Urinary bladder (tissue), 4 donors: ENCODE measurements around the gene UIMC1. TPM values are rescaled to one million over a fixed set of nuclear protein-coding genes. Genes with fewer than 3 reads are reported as not detected.
"Not testable (repeated sequence)": the region's sequence is repeated elsewhere in the genome, so short reads cannot be mapped to it uniquely, and the experiment has no call there.

Experiments
- DNase-seq: peaks from one replicate; pipeline ENCODE4 v3.0.0-alpha.2; 2015; ENCODE audit errors: extremely low spot score
- H3K27ac ChIP-seq: one replicate; pipeline ENCODE4 v1.5.1; 2013; ENCODE audit warnings: low read depth, mild to moderate bottlenecking, moderate library complexity
- H3K36me3 ChIP-seq: one replicate; pipeline ENCODE4 v1.6.1; 2013; ENCODE audit warnings: mild to moderate bottlenecking, moderate library complexity; ENCODE audit not compliant: insufficient read depth
- H3K4me1 ChIP-seq: one replicate; pipeline ENCODE4 v1.6.1; 2013; ENCODE audit warnings: mild to moderate bottlenecking, moderate library complexity; ENCODE audit not compliant: insufficient read depth
- H3K4me3 ChIP-seq: one replicate; pipeline ENCODE4 v1.5.1; 2013; ENCODE audit warnings: low read depth, low read length
- WGBS: extraction: QIAGEN DNeasy Blood & Tissue Kit; methylation state at CpG from one replicate; pipeline ENCODE4 v1.1.7; 2013; 5-methylcytosine and 5-hydroxymethylcytosine counted together
- polyA plus RNA-seq: library from polyadenylated mRNA; stranded (reverse); fragments of 200-250 nt; gene quantifications from one replicate; pipeline ENCODE4 v1.2.3, GENCODE V29; 2013
- total RNA-seq: library from RNA; depleted of rRNA; stranded (reverse); fragments of >200 nt; gene quantifications from one replicate; pipeline ENCODE4 v1.2.3, GENCODE V29; 2014
- donor health status: healthy with polysubstance abuse.
- donor health status: healthy.

The UIMC1 gene
- total and polyA plus RNA-seq, 2 donors = 36.3 to 48.9 TPM

DNA sequence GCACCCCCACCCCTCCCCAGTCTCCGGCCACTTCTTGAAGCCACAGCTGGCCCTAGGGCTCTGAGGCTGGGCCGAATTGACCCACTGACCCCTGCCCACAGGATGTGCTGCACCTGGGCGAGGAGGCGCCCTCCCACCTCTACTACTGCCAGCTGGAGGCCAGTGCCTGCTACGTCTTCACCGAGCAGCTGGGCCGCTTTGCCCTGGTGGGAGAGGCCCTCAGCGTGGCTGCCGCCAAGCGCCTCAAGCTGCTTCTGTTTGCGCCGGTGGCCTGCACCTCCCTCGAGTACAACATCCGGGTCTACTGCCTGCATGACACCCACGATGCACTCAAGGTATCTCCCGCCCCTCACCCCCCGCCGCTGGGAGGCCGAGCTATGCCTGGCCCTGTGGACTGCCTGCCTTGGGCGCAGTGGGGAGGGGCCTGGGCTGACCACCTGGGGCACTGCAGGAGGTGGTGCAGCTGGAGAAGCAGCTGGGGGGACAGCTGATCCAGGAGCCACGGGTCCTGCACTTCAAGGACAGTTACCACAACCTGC lies 128.7 kb downstream of the UIMC1 start:
- Histone ChIP-seq H3K4me3 (no peak overlapping the region), H3K36me3 (no peaks in the 10 kb centered on the region), H3K4me1 (no peaks in the 10 kb centered on the region), H3K27ac (no peak overlapping the region)
- 73% methylated on average over 21 of the region's 21 CpGs for WGBS
- no peak for DNase-seq

DNA sequence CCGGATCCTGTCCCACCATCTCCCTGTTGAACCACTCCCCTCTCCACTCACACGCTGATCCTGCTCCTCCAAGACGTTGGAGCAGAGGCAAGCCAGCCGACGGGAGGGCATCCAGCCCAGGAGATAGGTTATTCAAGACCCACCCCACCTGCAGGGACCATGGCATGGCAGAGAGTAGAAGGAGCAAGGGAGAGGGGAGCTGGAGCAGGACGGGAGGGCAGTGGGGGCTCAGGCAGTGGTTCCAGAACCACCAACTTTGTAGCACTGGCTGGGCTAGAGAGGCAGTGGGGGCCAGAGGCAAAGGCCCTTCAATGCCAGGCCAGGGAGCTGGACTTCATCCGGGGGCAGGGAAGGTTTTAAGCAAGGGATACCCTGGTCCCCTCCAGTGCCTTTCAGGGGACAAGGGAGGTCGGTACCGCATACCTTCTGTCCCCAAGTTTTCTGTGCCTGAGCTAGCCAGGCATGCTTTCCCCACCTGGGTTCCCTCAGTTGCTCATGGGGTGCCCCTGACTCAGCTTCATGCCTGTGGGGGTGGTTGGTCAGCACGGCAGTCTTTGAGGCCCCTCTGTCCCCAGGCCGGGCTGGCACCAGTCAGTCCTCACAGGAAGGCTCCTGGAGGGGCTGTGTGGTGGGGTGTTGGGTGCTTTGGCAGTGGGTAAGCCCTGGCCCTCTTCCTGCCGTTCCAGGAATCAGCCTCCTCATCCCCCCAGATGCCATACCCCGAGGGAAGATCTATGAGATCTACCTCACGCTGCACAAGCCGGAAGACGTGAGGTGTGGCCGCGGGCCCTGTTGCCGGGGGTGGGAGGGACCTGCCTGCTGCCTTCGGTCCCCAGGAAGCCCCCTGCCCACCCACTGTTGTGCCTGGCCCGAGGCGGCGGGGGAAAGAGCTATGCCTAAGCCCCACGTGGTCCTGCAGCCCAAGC lies 129.8 kb downstream of the UIMC1 start:
- no peaks in the 10 kb centered on the region for H3K4me1 ChIP-seq
- no peak for DNase-seq
- 69% methylated on average over 24 of the region's 24 CpGs for WGBS
- no peaks in the 10 kb centered on the region for H3K36me3 ChIP-seq
- no peak overlapping the region for H3K4me3 ChIP-seq
- H3K27ac ChIP-seq = no peak overlapping the region

DNA sequence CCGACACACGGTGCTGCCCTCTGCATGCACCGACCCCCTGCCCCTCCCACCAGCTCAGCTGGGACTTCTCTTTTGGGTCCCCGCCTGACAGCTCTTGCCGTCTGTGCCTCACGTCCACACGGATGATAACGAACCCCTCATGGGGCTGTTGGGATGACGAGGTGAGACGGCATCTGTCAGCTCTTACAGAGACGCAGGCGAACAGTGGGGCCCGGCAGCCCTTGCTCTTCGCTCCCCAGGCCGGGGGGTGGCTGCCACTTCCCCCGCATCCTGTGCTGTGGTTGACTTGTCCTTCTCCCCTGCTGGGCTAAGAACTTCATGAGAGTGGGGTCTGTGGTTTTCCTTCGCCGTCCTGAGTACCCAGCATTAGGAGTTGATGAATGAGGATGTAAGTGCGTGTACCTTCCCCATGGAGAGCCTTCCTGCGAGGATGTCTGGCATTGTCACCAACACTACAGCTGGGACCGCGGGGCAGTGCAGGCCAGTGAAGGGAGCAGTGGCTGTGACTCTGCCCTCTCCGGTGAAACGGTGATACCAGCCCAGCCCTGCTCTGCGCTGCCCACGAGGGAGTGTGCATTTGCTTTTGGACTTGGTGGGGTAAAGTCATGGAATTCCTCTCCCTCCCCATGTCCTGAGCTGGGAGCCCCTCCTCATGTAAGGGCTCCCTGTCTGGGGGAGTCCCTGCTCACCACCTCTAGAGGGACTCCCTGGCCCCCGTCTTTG lies 130.6 kb downstream of the UIMC1 start:
- no peak overlapping the region for H3K4me3 ChIP-seq
- no peak overlapping the region for H3K27ac ChIP-seq
- H3K4me1 ChIP-seq = no peaks in the 10 kb centered on the region
- no peaks in the 10 kb centered on the region for H3K36me3 ChIP-seq
- 33% methylated on average over 27 of the region's 27 CpGs for WGBS
- DNase-seq = no peak

DNA sequence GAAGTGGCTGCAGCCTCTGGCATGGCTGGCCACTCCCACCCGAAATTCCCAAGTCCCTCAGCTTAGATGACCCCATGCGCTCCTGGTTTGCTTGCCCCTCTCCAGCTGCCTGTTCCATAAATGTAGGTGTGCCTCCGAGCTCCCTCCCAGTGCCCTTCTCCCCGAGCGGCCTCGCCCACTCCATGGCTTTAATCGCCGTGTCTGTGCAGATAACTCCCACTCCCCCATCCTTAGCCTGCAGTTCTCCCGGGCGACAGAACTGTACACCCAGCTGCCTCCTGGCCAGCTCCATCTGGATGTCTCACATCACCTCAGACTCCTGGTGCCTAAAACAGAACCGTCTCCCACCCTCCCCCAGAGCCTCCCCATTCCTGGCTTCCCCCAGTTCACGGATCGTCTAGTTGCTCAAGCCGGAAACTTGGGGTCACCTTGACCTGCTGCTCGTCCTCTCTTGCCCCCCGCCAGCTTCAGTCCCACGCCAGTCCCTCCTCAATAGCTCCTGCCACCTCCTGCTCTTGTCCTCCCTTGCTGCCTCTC lies 131.5 kb downstream of the UIMC1 start:
- Histone ChIP-seq H3K27ac (no peak overlapping the region), H3K4me3 (no peak overlapping the region), H3K4me1 (no peaks in the 10 kb centered on the region), H3K36me3 (no peaks in the 10 kb centered on the region)
- DNase-seq = no peak
- 52% methylated on average over 17 of the region's 17 CpGs for WGBS

DNA sequence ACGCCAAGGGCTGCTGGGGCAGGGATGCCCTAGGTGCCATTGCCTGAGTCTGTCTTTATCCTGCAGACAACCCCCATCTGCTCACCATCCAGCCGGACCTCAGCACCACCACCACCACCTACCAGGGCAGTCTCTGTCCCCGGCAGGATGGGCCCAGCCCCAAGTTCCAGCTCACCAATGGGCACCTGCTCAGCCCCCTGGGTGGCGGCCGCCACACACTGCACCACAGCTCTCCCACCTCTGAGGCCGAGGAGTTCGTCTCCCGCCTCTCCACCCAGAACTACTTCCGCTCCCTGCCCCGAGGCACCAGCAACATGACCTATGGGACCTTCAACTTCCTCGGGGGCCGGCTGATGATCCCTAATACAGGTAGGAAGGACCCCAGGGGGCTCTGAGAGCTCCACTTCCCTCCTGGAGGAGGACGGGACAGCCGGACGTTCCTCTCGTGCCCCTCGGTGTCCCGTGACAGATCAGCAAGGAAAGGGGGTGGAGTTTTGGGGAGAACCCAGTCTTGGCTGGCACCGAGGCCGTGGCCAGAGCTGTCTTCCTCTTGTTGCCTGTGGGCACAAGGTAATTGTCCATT lies 132.3 kb downstream of the UIMC1 start:
- Histone ChIP-seq H3K36me3 (no peaks in the 10 kb centered on the region), H3K4me3 (no peak overlapping the region), H3K27ac (no peak overlapping the region), H3K4me1 (no peaks in the 10 kb centered on the region)
- WGBS = 76% methylated on average over 20 of the region's 20 CpGs
- no peak for DNase-seq

DNA sequence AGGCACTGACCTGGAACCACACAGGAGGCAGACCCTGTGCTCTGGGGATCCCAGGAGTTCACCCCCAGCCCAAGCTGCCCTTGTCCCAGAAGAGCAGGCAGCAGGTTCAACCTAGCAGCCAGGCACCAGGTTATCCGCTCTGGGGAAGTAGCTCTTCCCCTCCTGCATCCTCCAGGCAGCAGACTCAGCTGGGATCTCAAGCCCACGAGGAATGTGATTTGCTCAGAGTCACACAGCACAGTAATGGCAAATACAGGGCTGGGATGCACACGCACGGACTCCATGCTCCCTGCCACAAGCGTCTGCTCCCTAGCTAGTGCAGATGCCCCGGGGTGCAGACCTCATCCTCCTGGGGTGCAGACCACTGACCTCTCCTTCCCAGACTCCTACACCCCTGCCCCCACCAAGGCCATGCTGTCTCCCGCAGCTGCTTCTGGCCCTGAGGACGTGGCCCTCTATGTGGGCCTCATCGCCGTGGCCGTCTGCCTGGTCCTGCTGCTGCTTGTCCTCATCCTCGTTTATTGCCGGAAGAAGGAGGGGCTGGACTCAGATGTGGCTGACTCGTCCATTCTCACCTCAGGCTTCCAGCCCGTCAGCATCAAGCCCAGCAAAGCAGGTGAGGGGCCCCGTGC lies 132.9 kb downstream of the UIMC1 start:
- Histone ChIP-seq H3K27ac (no peak overlapping the region), H3K36me3 (no peaks in the 10 kb centered on the region), H3K4me3 (no peak overlapping the region), H3K4me1 (no peaks in the 10 kb centered on the region)
- no peak for DNase-seq
- WGBS = 25% methylated on average over 16 of the region's 16 CpGs

DNA sequence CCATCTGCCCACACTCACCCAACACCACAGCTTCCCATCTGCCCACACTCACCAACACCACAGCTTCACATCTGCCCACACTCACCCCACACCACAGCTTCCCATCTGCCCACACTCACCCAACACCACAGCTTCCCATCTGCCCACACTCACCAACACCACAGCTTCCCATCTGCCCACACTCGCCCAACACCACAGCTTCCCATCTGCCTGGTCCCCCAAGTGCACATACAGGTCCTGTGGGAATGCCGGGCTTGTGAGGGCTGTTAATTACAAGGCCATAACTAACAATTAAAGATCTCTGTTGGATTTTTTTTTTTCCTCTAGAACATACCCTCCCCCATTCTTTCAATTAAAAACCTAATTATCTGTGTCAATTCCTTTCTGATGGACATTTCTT lies 133.6 kb downstream of the UIMC1 start:
- H3K36me3 ChIP-seq, H3K4me1 ChIP-seq, H3K27ac ChIP-seq, H3K4me3 ChIP-seq, DNase-seq: not testable (repeated sequence)
- WGBS = 70% methylated on average over 2 of the region's 2 CpGs

DNA sequence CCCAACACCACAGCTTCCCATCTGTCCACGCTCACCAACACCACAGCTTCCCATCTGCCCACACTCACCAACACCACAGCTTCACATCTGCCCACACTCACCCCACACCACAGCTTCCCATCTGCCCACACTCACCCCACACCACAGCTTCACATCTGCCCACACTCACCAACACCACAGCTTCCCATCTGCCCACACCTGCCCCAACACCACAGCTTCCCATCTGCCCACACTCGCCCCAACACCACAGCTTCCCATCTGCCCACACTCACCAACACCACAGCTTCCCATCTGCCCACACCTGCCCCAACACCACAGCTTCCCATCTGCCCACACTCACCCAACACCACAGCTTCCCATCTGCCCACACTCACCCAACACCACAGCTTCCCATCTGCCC lies 134.0 kb downstream of the UIMC1 start:
- not testable (repeated sequence) for H3K36me3 ChIP-seq, H3K4me1 ChIP-seq, H3K4me3 ChIP-seq, DNase-seq, H3K27ac ChIP-seq
- WGBS = 81% methylated on average over 2 of the region's 2 CpGs

DNA sequence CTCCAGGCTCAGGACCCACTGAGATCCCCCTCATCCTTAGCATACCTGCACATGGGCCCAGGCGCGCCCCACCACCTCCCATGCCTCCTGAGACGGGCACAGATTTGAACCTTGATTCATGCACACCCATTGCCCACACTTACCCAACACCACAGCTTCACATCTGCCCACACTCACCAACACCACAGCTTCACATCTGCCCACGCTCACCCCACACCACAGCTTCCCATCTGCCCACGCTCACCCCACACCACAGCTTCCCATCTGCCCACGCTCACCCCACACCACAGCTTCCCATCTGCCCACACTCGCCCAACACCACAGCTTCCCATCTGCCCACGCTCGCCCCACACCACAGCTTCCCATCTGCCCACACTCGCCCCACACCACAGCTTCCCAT lies 135.9 kb downstream of the UIMC1 start:
- not testable (repeated sequence) for H3K27ac ChIP-seq, DNase-seq, H3K36me3 ChIP-seq, H3K4me3 ChIP-seq, H3K4me1 ChIP-seq
- WGBS = 85% methylated on average over 10 of the region's 10 CpGs

DNA sequence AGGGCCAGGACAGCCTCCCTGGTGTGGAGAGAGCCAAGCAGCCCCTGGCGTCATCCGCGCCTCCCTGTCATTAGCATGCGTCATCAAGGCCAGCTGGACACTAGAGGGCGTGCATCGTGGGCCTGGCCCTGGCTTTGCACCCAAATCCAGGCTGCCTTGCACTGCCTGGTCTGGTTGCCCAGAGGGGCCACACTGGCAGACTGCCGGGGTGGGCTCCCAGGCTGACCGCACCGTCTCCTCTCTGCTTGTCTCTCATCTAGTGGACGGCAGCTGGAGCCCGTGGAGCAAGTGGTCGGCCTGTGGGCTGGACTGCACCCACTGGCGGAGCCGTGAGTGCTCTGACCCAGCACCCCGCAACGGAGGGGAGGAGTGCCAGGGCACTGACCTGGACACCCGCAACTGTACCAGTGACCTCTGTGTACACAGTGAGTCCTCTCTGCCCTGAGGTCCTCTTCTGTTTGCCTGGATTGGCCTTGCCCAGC lies 136.4 kb downstream of the UIMC1 start:
- H3K4me3 ChIP-seq = no peak overlapping the region
- H3K36me3 ChIP-seq = no peaks in the 10 kb centered on the region
- 59% methylated on average over 17 of the region's 17 CpGs for WGBS
- no peak overlapping the region for H3K27ac ChIP-seq
- H3K4me1 ChIP-seq = no peaks in the 10 kb centered on the region
- no peak for DNase-seq

DNA sequence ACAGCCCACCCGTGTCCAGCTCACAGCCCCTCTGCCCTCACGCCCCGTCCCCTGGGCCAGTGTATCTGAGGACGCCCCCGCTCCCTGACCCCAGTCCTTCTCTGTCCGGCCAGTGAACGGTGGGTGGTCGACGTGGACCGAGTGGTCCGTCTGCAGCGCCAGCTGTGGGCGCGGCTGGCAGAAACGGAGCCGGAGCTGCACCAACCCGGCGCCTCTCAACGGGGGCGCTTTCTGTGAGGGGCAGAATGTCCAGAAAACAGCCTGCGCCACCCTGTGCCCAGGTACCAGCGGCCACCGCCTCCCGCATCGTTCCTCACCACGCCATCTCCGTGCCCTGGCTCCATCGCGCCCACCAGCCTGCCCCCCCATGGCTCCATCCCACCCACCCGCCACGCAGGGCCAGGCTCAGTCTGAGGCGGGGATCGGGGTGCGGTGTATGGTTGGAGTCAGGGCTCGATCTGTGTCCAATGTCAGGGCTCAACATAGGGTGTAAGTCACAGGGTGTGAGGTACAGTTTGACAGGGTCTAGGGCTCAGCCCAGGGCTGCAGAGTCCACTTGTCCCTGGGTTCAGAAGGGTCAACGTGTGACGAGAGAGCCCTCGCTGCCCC lies 137.0 kb downstream of the UIMC1 start:
- Histone ChIP-seq H3K36me3 (no peaks in the 10 kb centered on the region), H3K4me1 (no peaks in the 10 kb centered on the region), H3K27ac (no peak overlapping the region), H3K4me3 (no peak overlapping the region)
- 85% methylated on average over 38 of the region's 38 CpGs for WGBS
- no peak for DNase-seq

DNA sequence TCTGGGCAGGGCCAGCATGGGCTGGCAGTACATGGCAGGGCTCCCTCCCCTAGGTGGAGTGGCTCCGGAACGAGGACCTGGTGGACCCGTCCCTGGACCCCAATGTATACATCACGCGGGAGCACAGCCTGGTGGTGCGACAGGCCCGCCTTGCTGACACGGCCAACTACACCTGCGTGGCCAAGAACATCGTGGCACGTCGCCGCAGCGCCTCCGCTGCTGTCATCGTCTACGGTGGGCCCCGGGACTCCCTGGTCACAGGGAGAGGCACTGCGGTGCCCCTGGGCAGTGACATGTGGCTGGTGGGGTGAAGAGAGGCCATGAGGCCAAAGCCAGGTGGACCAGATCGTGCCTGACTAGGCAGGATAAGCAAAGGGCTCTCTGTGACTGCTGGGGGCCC lies 137.8 kb downstream of the UIMC1 start:
- Histone ChIP-seq H3K4me1 (no peaks in the 10 kb centered on the region), H3K27ac (no peak overlapping the region)
- 91% methylated on average over 20 of the region's 20 CpGs for WGBS

DNA sequence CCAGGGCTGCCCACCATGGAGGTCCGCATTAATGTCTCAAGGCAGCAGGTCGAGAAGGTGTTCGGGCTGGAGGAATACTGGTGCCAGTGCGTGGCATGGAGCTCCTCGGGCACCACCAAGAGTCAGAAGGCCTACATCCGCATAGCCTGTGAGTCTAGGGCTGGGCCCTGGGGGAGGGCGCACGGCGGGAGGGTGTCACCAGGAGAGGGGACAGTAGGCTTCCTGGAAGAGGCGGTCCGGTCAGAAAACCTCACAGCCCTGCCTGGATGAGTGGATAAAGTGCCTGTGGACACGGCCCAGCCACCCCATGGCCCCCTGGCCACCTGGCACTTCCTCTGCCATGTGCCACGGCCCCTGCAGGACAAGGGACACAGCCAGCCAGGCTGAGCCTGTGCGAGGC lies 138.5 kb downstream of the UIMC1 start:
- no peaks in the 10 kb centered on the region for H3K36me3 ChIP-seq
- H3K4me1 ChIP-seq = no peaks in the 10 kb centered on the region
- WGBS = 92% methylated on average over 14 of the region's 14 CpGs

More for the DNA sequence above, 137.8 kb downstream of the UIMC1 start:
- Histone ChIP-seq H3K36me3 (no peaks in the 10 kb centered on the region), H3K4me3 (no peak overlapping the region)
- no peak for DNase-seq

More for the DNA sequence above, 138.5 kb downstream of the UIMC1 start:
- no peak for DNase-seq
- H3K4me3 ChIP-seq = no peak overlapping the region
- H3K27ac ChIP-seq = no peak overlapping the region
